Measurements from ENCODE around the gene DIPK1A.

The DIPK1A gene

GRCh38 chr1:92870591-92870990 is 90.7 kb downstream of the DIPK1A start:
- no peak for DNase-seq

GRCh38 chr1:92864131-92864530 is 97.1 kb downstream of the DIPK1A start:
- no peak for DNase-seq

- DNase-seq: no peak
Observed at GRCh38 chr1:92862605-92863004, 98.7 kb downstream of the DIPK1A start.

DNA sequence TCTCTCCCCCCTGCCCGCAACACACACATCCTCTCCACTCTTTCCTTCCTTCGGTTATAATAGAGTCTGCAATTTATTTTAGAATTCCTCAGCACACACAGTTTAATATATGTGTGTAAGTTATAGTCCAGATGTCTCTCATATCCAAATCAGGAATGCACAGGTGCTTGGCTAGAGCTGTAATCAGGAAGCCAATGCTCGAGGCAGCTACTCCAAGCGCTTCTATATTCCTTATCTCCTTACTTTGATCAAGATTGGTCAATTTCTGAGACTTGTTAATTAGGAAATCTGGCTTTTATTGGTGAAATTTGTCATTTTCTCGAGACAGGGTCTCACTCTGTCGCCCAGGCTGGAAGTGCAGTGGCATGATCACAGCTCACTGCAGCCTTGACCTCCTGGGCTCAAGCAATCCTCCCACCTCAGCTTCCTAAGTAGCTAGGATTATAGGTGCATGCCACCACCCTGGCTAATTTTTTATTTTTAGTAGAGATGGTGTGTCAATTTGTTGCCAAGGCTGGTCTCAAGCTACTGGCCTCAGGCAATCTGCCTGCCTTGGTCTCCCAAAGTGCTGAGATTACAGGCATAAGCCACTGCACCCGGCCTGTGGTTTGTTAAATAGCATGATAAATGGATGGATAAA is 101.7 kb downstream of the DIPK1A start:
- DNase-seq: no peak

DNA sequence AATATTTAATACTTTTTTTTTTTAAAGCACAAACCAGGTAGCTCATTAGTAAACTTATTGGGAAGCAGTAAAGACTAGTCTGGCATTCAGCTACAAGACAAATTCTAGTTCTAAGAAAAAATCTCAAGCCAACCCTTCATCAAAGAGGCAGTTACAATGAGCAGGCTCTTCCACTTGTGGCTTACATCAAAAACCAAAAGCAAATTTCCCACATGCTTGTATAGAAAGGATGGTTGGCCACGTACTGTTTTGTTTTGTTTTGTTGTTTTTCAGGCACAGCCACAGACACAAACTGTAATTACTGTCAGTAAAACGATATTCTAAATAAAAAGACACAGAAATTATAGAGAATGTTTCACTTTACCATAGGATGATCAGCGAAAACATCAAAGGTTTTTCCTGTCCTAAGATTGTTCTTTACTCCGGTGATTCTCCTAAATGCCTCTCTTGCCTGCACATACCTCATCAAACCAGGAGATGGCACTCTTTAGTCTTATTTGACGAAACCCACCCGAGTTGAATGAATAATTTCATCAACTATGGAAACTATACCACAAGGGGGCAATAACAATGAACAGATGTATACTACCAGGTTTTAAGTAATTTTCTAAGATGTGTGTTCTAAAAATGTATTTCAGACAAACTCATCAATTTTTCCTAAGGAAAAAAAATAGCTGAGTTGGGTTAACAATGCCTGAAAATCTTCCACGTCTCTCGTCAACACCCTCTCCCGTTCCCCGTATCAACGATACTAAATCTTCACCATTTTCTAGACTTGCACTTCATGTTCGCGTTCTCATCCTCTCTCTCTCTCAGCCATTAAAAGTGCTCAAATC is 102.5 kb downstream of the DIPK1A start:
- DNase-seq: peak; percentile 93

DNA sequence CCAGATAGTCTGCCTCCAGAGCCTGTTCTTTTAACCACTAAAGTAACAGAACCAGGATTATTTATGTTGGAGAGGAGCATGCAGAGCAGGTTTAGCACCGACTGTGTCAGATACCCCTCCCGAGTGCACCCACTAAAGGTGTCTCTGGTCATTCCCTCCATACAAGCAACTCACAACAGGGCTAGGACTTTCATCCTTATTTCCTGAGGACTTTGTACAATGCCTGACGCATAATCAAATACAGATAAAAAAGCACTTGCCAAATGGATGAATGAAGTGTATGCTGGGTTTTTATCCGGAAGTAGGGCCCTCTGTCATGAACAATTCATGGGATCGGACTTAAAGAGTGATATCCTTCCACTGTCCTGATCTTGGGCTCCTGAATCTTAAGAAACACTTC is 103.4 kb downstream of the DIPK1A start:
- DNase-seq: no peak

- no peak for DNase-seq
Observed at GRCh38 chr1:92855236-92855635, 106.0 kb downstream of the DIPK1A start.

DNA sequence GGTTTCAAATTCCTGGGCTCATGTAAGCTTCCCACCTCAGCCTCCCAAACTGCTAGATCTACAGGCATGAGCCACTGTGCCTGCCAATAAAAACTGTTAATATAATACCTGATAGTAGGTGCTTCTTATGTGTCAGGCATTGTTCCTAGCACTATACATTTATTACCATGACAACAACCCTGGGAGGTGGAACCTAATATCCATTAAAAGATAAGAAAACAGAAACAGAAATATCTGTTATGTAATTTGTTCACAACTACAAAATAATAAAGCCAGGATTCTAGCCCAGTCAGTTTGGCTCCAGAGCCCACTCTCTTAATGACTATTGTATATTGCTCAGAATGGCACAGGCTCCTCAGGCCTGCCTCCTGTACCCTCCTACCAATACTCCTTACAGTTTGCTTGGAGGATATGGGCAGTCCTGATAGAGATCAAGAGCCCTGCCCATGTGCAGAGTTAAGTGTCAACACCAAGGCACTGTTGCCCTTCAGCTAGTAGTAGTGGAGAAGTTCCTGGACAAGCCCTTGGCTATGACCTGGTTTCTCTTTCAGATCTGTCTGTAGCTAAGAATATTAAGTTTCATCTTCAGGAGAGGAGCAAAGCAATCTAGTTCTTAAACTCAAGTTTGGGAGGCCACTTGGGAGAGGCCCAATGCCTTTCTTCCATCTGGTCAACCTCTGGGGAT is 107.0 kb downstream of the DIPK1A start:
- peak; percentile 60 for DNase-seq

DNA sequence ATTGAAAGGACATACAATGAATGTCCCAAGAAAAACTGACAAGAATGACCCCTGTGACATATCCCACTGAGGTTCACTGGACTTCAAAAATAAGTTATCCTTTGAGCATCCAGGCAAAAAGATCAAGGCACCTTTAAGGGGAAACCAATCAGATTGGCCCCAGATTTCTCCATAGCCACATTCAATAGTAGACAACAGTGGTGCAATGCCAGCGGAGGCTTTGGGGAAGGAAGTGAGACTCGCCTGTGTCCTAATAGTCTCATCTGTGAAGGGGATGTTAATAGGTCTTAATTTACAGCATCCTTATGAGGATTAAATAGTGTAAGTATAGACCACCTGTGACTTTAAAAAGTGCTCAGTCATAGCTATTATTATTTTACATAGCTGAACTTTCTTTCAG is 108.0 kb downstream of the DIPK1A start:
- no peak for DNase-seq

DNA sequence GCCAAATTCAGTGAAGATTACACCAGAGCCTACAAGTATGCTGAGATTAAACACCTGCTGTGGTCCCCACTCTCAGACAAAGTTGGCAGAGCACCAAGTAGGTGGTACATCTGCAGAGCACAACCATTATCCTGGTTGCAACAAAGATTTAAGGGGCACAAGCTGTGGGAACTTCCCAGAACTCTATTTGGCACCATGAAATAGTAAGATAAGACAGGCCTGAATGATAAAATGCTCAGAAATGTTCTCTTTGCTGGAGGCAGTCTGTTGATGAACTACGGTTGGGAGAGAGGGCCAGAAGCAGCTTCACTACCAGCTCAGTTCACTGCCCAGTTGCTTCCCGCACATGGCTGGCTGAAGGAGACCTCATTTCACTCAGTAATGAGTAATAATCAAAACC is 109.5 kb downstream of the DIPK1A start:
- peak; percentile 83 for DNase-seq

GRCh38 chr1:92850019-92850418 is 111.2 kb downstream of the DIPK1A start:
- no peak for DNase-seq

GRCh38 chr1:92848201-92848600 is 113.1 kb downstream of the DIPK1A start:
- no peak for DNase-seq

- DNase-seq: no peak
Observed at GRCh38 chr1:92845908-92846307, 115.4 kb downstream of the DIPK1A start.

DNA sequence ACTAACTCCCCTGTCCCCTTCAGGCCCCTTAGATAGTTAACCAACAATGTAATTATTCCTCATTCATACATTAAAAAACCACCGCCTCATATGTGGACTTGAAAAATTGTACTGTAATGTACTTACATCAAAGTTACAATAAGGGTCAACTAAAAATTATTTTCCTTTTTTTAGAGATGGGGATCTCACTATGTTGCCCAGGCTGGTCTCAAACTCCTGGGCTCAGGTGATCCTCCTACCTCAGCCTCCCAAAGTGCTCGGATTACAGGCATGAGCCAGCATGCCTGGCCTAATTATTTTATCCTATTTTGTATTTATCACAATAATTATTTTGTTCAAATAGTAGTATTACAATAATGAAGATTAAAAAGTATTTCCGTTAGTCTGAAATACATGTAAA is 116.8 kb downstream of the DIPK1A start:
- DNase-seq: no peak

GRCh38 chr1:92843429-92844352 is 117.6 kb downstream of the DIPK1A start:
- no peak for DNase-seq

DNA sequence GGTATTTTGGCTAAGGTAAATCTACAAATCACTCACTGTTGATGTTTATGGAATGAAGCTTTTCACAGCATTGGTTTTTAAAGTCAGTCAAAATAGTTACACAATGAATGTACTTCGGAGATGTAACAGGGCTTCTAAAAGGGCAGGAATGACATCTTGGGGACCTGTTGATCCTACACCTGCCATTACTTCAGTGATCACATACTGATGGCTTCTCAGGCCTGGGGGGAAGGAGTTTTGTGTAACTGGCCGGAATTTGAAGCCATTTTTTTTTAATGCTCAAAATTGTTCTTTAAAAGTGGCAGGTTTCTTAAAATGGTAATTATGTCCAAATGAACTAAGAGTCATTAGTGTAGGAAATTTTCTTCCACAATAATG is 118.2 kb downstream of the DIPK1A start:
- no peak for DNase-seq

DNA sequence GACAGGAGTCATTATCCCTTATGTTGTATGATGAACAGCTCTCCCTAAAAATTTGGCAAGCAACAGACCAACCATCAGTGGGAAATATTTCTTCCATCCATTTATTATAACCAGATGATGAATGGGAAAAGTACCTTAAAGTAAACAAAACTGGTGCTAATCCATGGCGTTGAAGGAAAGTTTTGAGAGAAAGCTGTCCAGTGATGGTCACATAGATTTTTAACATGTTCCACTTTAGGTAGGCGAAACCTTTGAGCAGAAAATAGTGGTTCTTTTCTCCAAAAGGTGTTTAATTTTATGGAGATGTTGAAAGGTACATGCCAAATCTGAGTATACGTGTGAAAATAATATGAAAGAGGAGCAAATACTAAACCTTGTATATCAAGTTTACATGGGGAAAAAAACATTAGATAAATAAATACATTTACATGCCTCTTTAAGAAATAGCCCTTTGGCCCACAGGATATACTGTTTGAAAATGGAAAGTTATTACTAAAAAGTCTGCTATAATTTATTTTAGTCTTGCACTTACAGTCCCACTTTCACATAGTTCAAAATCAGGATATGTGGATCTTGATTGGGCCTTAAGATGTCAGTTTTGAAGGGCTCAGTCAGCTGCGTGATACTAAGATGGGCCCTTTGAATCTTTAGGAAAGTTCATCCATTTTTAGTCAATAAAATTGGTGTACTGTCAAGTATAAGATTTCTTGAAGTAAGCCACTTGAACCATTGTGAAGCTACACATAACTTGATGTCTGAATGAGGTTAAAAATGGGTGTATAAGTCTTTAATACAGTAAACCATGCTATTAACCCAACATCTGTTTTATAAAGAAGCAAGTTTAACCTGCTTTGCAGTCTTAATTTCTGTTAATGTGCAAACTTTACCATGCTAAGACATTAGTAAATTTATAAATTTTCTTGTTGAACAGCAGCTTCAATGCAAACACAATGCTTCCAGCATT is 118.9 kb downstream of the DIPK1A start:
- DNase-seq: no peak

- DNase-seq: no peak
Observed at GRCh38 chr1:92840600-92840999, 120.7 kb downstream of the DIPK1A start.

DNA sequence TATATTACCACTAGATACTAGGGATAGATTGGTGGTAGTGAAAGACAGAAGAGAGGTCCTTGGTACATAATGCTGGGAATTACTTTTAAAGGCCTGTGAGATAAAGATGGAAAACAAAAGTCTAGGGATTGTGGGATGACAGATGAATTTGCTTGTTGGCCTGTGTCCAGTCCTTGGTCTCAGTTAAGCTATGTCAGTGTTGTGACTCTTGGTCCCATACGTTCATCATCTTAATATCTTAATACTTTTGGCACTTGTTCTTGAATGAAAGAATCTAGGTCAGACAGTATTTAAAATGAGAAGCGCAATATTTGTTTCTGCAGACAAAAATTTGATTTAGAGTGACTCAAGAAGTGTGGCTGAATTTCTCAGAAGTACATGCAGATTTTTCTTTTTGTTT is 121.8 kb downstream of the DIPK1A start:
- no peak for DNase-seq

DNA sequence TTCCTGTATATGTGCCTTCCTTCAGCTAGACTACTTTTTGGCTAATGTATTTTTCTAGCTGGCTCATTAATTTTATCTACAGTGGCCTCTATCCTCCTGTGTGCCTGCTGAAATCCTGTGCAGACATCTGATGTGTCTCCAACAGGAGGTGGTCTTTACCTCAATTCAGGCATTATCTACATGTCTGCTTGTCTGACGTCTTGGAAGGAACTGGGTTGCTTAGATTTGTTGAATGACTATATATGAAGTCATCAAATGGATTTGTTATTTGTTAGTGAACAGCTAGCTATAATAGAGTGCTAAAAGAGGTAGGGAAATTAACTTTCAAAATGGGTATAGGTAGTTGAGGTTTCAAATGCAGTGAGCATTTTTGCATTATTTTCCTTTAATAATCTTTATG is 122.7 kb downstream of the DIPK1A start:
- DNase-seq: no peak

- DNase-seq: no peak
Observed at GRCh38 chr1:92837062-92837461, 124.2 kb downstream of the DIPK1A start.

- no peak for DNase-seq
Observed at GRCh38 chr1:92834617-92835016, 126.6 kb downstream of the DIPK1A start.

Data from OCI-M1 (cell line).